GM12865 (cell line): ENCODE data around the gene GMPS.
A peak's percentile ranks its signal among the peaks of the same experiment; 100 is the strongest.
"Not testable (repeated sequence)": the region's sequence is repeated elsewhere in the genome, so short reads cannot be mapped to it uniquely, and the experiment has no call there.

Experiments used
- DNase-seq: peaks from one replicate; pipeline ENCODE4 v3.0.0; 2010; ENCODE audit warnings: low read depth
- H3K4me3 ChIP-seq: 2 replicates; pipeline ENCODE4 v1.5.1; 2011; ENCODE audit warnings: mild to moderate bottlenecking, low read depth, low read length, control low read depth
- TF ChIP-seq, protein P1 (sequence below): IDR thresholded peaks from 2 replicates; pipeline ENCODE4 v1.5.1; 2011; ENCODE audit warnings: low read length, control low read depth, low read depth, inconsistent platforms; ENCODE audit not compliant: insufficient read depth; ENCODE audit errors: missing control alignments

GMPS gene

DNA sequence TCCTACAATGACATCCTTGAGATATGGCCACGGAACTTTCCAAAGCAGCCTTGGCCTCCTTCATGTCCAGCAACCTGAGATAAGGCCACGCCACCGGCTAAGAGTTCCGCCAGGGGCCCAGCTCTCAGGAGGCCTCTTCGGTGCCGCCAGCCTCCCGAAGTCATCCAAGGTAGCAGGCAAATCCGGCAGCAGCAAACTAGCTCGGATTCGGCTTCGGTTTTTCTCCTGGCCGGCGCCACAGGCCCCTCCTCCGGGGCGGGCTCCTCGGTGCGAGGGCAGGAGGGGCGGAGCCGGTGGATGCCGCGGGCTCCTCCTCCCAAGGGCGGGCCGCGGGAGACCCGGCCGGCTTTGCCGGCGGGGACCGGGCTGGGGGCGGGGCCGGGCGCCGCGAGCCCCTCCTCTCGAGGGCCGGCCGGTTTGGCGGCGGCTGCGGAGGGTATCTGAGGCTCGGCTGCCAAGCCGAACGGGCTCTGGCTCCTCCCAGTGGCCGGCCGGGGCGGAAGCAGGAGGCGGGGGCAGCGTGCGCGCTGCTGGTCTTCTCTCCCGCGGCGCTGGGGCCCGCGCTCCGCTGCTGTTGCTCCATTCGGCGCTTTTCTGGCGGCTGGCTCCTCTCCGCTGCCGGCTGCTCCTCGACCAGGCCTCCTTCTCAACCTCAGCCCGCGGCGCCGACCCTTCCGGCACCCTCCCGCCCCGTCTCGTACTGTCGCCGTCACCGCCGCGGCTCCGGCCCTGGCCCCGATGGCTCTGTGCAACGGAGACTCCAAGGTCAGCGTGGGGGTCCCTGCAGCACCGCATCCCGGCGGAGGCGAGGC is at the start of gene GMPS:
Gene GMPS, plus strand, starts transcription at position 518 of the 812 bp plus-strand sequence. Its CDS starts 221 bp downstream, at position 739.
- peak within 1 kb of the TSS; percentile 89 for H3K4me3 ChIP-seq
- DNase-seq, result peak; percentile 96
- TF ChIP-seq, protein P1, sequence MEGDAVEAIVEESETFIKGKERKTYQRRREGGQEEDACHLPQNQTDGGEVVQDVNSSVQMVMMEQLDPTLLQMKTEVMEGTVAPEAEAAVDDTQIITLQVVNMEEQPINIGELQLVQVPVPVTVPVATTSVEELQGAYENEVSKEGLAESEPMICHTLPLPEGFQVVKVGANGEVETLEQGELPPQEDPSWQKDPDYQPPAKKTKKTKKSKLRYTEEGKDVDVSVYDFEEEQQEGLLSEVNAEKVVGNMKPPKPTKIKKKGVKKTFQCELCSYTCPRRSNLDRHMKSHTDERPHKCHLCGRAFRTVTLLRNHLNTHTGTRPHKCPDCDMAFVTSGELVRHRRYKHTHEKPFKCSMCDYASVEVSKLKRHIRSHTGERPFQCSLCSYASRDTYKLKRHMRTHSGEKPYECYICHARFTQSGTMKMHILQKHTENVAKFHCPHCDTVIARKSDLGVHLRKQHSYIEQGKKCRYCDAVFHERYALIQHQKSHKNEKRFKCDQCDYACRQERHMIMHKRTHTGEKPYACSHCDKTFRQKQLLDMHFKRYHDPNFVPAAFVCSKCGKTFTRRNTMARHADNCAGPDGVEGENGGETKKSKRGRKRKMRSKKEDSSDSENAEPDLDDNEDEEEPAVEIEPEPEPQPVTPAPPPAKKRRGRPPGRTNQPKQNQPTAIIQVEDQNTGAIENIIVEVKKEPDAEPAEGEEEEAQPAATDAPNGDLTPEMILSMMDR, result peak; percentile 28

DNA sequence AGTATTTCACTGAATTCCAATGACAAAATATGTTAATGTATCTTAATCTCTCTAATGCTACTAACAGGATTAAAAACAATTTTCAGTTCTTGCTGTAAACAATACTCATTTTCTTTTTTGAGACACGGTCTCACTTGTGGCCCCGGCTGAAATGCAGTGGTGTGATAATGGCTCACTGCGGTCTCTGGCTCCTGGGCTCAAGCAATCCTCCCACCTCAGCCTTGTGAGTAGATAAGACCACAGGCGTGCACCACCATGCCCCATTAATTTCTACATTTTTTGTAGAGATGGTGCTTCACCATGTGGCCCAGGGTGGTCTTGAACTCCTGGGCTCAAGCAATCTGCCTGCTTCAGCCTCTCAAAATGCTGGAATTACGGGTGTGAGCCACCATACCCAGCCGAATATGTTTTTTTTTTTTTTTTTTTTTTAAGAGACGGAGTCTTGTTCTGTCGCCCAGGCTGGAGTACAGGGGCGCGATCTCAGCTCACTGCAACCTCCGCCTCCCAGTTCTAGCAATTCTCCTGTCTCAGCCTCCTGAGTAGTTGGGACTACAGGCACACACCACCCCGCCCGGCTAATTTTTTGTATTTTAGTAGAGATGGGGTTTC is 41.9 kb upstream of the GMPS start:
- DNase-seq, H3K4me3 ChIP-seq: not testable (repeated sequence)

GRCh38 chr3:155835341-155836071 is 34.9 kb upstream of the GMPS start:
- TF ChIP-seq, protein P1, result no peak
- no peak for DNase-seq
- no peak overlapping the region for H3K4me3 ChIP-seq

GRCh38 chr3:155843569-155843968 is 26.9 kb upstream of the GMPS start:
- H3K4me3 ChIP-seq, result no peak overlapping the region
- no peak for DNase-seq
- TF ChIP-seq, protein P1, result no peak

GRCh38 chr3:155846119-155846518 is 24.3 kb upstream of the GMPS start:
- H3K4me3 ChIP-seq, result no peak overlapping the region
- no peak for DNase-seq
- TF ChIP-seq, protein P1, result no peak

GRCh38 chr3:155847993-155848392 is 22.5 kb upstream of the GMPS start:
- TF ChIP-seq, protein P1, result no peak
- no peak overlapping the region for H3K4me3 ChIP-seq
- no peak for DNase-seq

- DNase-seq, H3K4me3 ChIP-seq: not testable (repeated sequence)
Observed at GRCh38 chr3:155849404-155849803, 21.0 kb upstream of the GMPS start.
